MCF 10A (cell line): Measurements from ENCODE around the gene KRTAP20-4. TPM values are rescaled to one million over a fixed set of nuclear protein-coding genes. Genes with fewer than 3 reads are reported as not detected.

ENCODE experiments used
- BruUV-seq: library from RNA; stranded (reverse); fragments of 400-500 nt; replicated peaks from 2 replicates; lab custom pipeline; 2021; lab: Mats Ljungman, UMichigan
- CTCF ChIA-PET: fragments of 300-600 bp; sonication (Branson Sonifier 250); formaldehyde crosslinking; extraction: SDS; loops from one replicate; lab custom pipeline; 2021; ENCODE audit warnings: antibody characterized with exemption, inconsistent platforms; lab: Yijun Ruan, JAX
- POLR2A ChIA-PET: fragments of 300-600, 350-650 bp; sonication (Branson Sonifier 250); formaldehyde crosslinking; extraction: SDS; loops from one replicate; lab custom pipeline; 2020; ENCODE audit warnings: antibody characterized with exemption, inconsistent platforms; lab: Yijun Ruan, JAX
- DNase-seq: peaks from one replicate; pipeline ENCODE4 v3.0.0-alpha.2; 2018; ENCODE audit not compliant: unreplicated experiment
- H3K27ac Mint-ChIP-seq: one replicate; pipeline ENCODE4 v1.8.0; 2022; ENCODE audit warnings: mild to moderate bottlenecking, low read depth, mixed read lengths; ENCODE audit not compliant: unreplicated experiment
- H3K27me3 Mint-ChIP-seq: one replicate; pipeline ENCODE4 v1.8.0; 2022; ENCODE audit warnings: mixed read lengths; ENCODE audit not compliant: insufficient read depth, unreplicated experiment
- H3K36me3 Mint-ChIP-seq: one replicate; pipeline ENCODE4 v1.8.0; 2022; ENCODE audit warnings: mild to moderate bottlenecking, moderate library complexity, mixed read lengths; ENCODE audit not compliant: insufficient read depth, unreplicated experiment
- H3K4me1 Mint-ChIP-seq: one replicate; pipeline ENCODE4 v1.8.0; 2022; ENCODE audit warnings: mixed read lengths; ENCODE audit not compliant: insufficient read depth, unreplicated experiment
- H3K4me3 Mint-ChIP-seq: one replicate; pipeline ENCODE4 v1.8.0; 2022; ENCODE audit warnings: mild to moderate bottlenecking, moderate library complexity, mixed read lengths; ENCODE audit not compliant: unreplicated experiment
- H3K9me3 Mint-ChIP-seq: one replicate; pipeline ENCODE4 v1.8.0; 2022; ENCODE audit warnings: mixed read lengths; ENCODE audit not compliant: unreplicated experiment
- CTCF ChIP-seq: fragments of 200-600 bp; IDR thresholded peaks from one replicate; pipeline ENCODE4 v1.8.0; 2022; ENCODE audit warnings: antibody characterized with exemption, mild to moderate bottlenecking; ENCODE audit not compliant: unreplicated experiment
- intact Hi-C: fragments of 100-400 bp; cut with micrococcal nuclease; formaldehyde crosslinking; loops from 2 replicates; pipeline ENCODE4 v1.14.1; 2022
- total RNA-seq: library from RNA; stranded (reverse); gene quantifications from 2 replicates; pipeline ENCODE4 v1.2.3, GENCODE V29; 2022

KRTAP20-4 gene
- total RNA-seq, 1 experiment from 2014 or later = not detected

DNA sequence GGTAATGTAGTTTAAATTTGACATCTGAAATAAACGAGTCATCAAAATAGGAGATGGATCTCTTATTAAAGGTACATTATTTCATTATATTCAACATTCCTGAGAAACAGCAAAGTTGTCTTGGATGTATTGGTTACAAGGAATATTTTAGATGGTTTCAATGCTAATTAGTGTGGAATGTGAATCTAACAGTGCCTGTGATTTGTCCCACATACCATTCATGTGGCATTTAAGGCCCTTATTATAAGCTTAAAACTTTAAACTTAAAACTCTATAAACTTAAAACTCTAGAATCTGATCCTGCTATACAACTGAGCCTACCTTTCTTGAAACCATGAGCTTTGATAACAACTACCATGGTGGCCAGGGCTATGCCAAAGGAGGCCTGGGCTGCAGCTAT lies 19.6 kb upstream of the KRTAP20-4 start, which contains the start of gene KRTAP22-1:
TSS of gene KRTAP22-1 (plus strand) at position 301 of the 400 bp plus-strand sequence.
- ChIA-PET CTCF (no interaction called here), POLR2A (no interaction called here)
- no peak for DNase-seq
- Mint-ChIP-seq H3K36me3 (no peaks in the 10 kb centered on the region), H3K9me3 (peaks cover 9% of the 10 kb centered on the region), H3K4me1 (no peaks in the 10 kb centered on the region), H3K4me3 (no peak within 1 kb of the TSS), H3K27me3 (no peaks in the 10 kb centered on the region), H3K27ac (no peak within 1 kb of the TSS)
- TF ChIP-seq CTCF = no peak
- intact Hi-C loops = no loop called here
- BruUV-seq = no TSS peak

GRCh38 chr21:30605968-30606367 lies 14.5 kb upstream of the KRTAP20-4 start:
- no TSS peak for BruUV-seq
- H3K36me3 Mint-ChIP-seq = no peaks in the 10 kb centered on the region
- DNase-seq = no peak
- H3K4me1 Mint-ChIP-seq = no peaks in the 10 kb centered on the region
- no peak for TF ChIP-seq CTCF
- intact Hi-C loops = no loop called here
- ChIA-PET POLR2A (no interaction called here), CTCF (no interaction called here)
- H3K4me3 Mint-ChIP-seq = no peak overlapping the region
- no peak overlapping the region for H3K27ac Mint-ChIP-seq
- H3K9me3 Mint-ChIP-seq = peaks cover 9% of the 10 kb centered on the region
- H3K27me3 Mint-ChIP-seq = no peaks in the 10 kb centered on the region

GRCh38 chr21:30612132-30612531 lies 8.3 kb upstream of the KRTAP20-4 start:
- Mint-ChIP-seq H3K36me3 (no peaks in the 10 kb centered on the region), H3K27me3 (no peaks in the 10 kb centered on the region), H3K27ac (no peak overlapping the region), H3K4me3 (no peak overlapping the region), H3K9me3 (no peaks in the 10 kb centered on the region), H3K4me1 (no peaks in the 10 kb centered on the region)
- no TSS peak for BruUV-seq
- DNase-seq = no peak
- CTCF ChIA-PET = no interaction called here
- TF ChIP-seq CTCF = no peak
- POLR2A ChIA-PET = no interaction called here
- intact Hi-C loops = no loop called here

- BruUV-seq = no TSS peak
- DNase-seq = no peak
- no peak within 1 kb of the TSS for H3K27ac Mint-ChIP-seq
- intact Hi-C loops = no loop called here
- H3K36me3 Mint-ChIP-seq = no peaks in the 10 kb centered on the region
- ChIA-PET CTCF (no interaction called here), POLR2A (no interaction called here)
- no peaks in the 10 kb centered on the region for H3K4me1 Mint-ChIP-seq
- H3K9me3 Mint-ChIP-seq = no peaks in the 10 kb centered on the region
- TF ChIP-seq CTCF = no peak
- H3K4me3 Mint-ChIP-seq = no peak within 1 kb of the TSS
- H3K27me3 Mint-ChIP-seq = no peaks in the 10 kb centered on the region
Measured at GRCh38 chr21:30613836-30614235, 6.6 kb upstream of the KRTAP20-4 start, which contains the start of gene KRTAP6-1. Gene KRTAP6-1 (minus strand): TSS chr21:30613930. CDS start chr21:30613904, 26 bp downstream.
